Measurements from ENCODE around the gene IL17RA.
"Not testable (repeated sequence)": the region's sequence is repeated elsewhere in the genome, so short reads cannot be mapped to it uniquely, and the experiment has no call there.

The IL17RA gene

GRCh38 chr22:17120711-17121232, 36.0 kb downstream of the IL17RA start:
- peak in 1 of 5 donors; percentile 18 for DNase-seq

- no peak for DNase-seq
These were observed 36.7 kb downstream of the IL17RA start, which contains the start of gene TMEM121B for GRCh38 chr22:17121233-17122195. Gene TMEM121B (minus strand): TSS chr22:17121360. CDS start chr22:17121127, 233 bp downstream.

- DNase-seq: no peak
These were observed 45.4 kb downstream of the IL17RA start for GRCh38 chr22:17130199-17130598.

GRCh38 chr22:17131686-17132085, 46.9 kb downstream of the IL17RA start:
- DNase-seq: no peak

GRCh38 chr22:17132112-17132511, 47.3 kb downstream of the IL17RA start:
- no peak for DNase-seq

- no peak for DNase-seq
These were observed 48.3 kb downstream of the IL17RA start for GRCh38 chr22:17133137-17133536.

- DNase-seq: no peak
These were observed 50.5 kb downstream of the IL17RA start for GRCh38 chr22:17135153-17135760.

- no peak for DNase-seq
These were observed 52.4 kb downstream of the IL17RA start for GRCh38 chr22:17137170-17137569.

- DNase-seq: no peak
These were observed 53.1 kb downstream of the IL17RA start for GRCh38 chr22:17137861-17138425.

- no peak for DNase-seq
These were observed 53.7 kb downstream of the IL17RA start for GRCh38 chr22:17138513-17138912.

GRCh38 chr22:17140022-17140421, 55.2 kb downstream of the IL17RA start:
- DNase-seq: no peak

- no peak for DNase-seq
These were observed 56.3 kb downstream of the IL17RA start for GRCh38 chr22:17140826-17141766.

GRCh38 chr22:17143101-17143500, 58.3 kb downstream of the IL17RA start:
- DNase-seq: no peak

- DNase-seq: no peak
These were observed 59.0 kb downstream of the IL17RA start for GRCh38 chr22:17143826-17144225.

GRCh38 chr22:17145021-17145680, 60.4 kb downstream of the IL17RA start:
- no peak for DNase-seq

- DNase-seq: not testable (repeated sequence)
These were observed 62.7 kb downstream of the IL17RA start for GRCh38 chr22:17147458-17147857.

- DNase-seq: no peak
These were observed 64.4 kb downstream of the IL17RA start for GRCh38 chr22:17149076-17149815.

- DNase-seq: no peak
These were observed 67.5 kb downstream of the IL17RA start for GRCh38 chr22:17152340-17152739.

GRCh38 chr22:17152971-17153370, 68.2 kb downstream of the IL17RA start:
- DNase-seq: no peak

- DNase-seq: no peak
These were observed 71.1 kb downstream of the IL17RA start for GRCh38 chr22:17155941-17156340.

- DNase-seq: no peak
These were observed 72.9 kb downstream of the IL17RA start for GRCh38 chr22:17157714-17158113.

Measured in T-helper 1 cell (primary cell).